Heart right ventricle (tissue), 16 donors: ENCODE data around the gene APLF. TPM values are rescaled to one million over a fixed set of nuclear protein-coding genes. Genes with fewer than 3 reads are reported as not detected.

Experiments
- ATAC-seq, 8 donors: fragments of 200-7000 bp; cut with Tn5 transposase; one replicate each; pipeline ENCODE4 v1.9.1; 2020; ENCODE audit warnings: mild to moderate bottlenecking in 8 of 8, moderate library complexity in 8 of 8, moderate number of reproducible peaks in 1 of 8
- DNase-seq, 2 donors: peaks; one replicate each; pipeline ENCODE4 v3.0.0-alpha.2; 2020
- H3K27ac ChIP-seq, 10 donors: fragments of 200-600 bp; sonication (generic) in 2 of 10; one replicate each; pipeline versions ENCODE4 v1.5.0 to v1.8.0; 2020 to 2022; ENCODE audit warnings: mild to moderate bottlenecking in 3 of 10
- H3K27me3 ChIP-seq, 7 donors: fragments of 200-600 bp; one replicate each; pipeline ENCODE4 v1.8.0; 2021 to 2022; ENCODE audit warnings: mild to moderate bottlenecking in 2 of 7
- H3K36me3 ChIP-seq, 9 donors: fragments of 200-600 bp; sonication (generic) in 1 of 9; one replicate each; pipeline versions ENCODE4 v1.5.0 to v1.8.0; 2020 to 2022; ENCODE audit warnings: mild to moderate bottlenecking in 2 of 9
- H3K4me1 ChIP-seq, 9 donors: fragments of 200-600 bp; sonication (generic) in 1 of 9; one replicate each; pipeline versions ENCODE4 v1.5.0 to v1.8.0; 2020 to 2022; ENCODE audit warnings: mild to moderate bottlenecking in 4 of 9
- H3K4me3 ChIP-seq, 10 donors: fragments of 200-600 bp; sonication (generic) in 2 of 10; one replicate each; pipeline versions ENCODE4 v1.5.0 to v1.8.0; 2020 to 2022; ENCODE audit warnings: mild to moderate bottlenecking in 7 of 10, moderate library complexity in 2 of 10
- H3K9me3 ChIP-seq, 11 donors: fragments of 200-600 bp in 10 of 11; sonication (generic) in 2 of 11; one replicate each; pipeline versions ENCODE4 v1.5.0 to v1.8.0; 2013 to 2022; ENCODE audit warnings: mild to moderate bottlenecking in 2 of 11, control low read depth in 1 of 11, moderate library complexity in 1 of 11
- CTCF ChIP-seq, 9 donors: fragments of 200-600 bp; sonication (generic) in 2 of 9; IDR thresholded peaks; one replicate each; pipeline versions ENCODE4 v1.5.0 to v1.8.0; 2021 to 2022; ENCODE audit warnings: antibody characterized with exemption in 9 of 9, mild to moderate bottlenecking in 5 of 9, moderate library complexity in 1 of 9
- WGBS, 2 donors: extraction: QIAGEN DNeasy Blood & Tissue Kit; methylation state at CpG; one replicate each; pipeline ENCODE4 v1.1.7; 2013; ENCODE audit warnings: inconsistent platforms in 1 of 2; 5-methylcytosine and 5-hydroxymethylcytosine counted together
- intact Hi-C, 10 donors: fragments of 100-400 bp; cut with DNase I; formaldehyde crosslinking; loops; one replicate each; pipeline versions ENCODE4 v1.11.1 to v1.14.2; 2022
- polyA plus RNA-seq, 2 donors: library from polyadenylated mRNA; stranded (reverse); fragments of 200-250 nt; gene quantifications; one replicate each; pipeline ENCODE4 v1.2.3, GENCODE V29; 2013
- total RNA-seq, 10 donors: library from RNA; stranded (reverse); fragmentation: NEBNext Ultra II Directional in 3 of 10; extraction: Animal tissue kit (Norgen Biotek cat#: 25700) in 3 of 10; gene quantifications; one replicate each; pipeline versions ENCODE4 v1.2.1 to v1.2.4, GENCODE V29; 2021 to 2023
- donor health status: Arrhythmogenic right ventricular cardiomyopathy.
- donor health status: ischemic (EF 13 %, LVEDD 7.1; RV severe dilation, severe dysfunction).
- donor health status: healthy with polysubstance abuse.
- donor health status: DM: no; HTN: yes; CAD: no.
- donor health status: DM: no; HTN: no; CAD: no.
- donor health status: ischemic (EF 25% LVEDD 6.9; RV normal size, moderate dysfunction).
- donor health status: ischemic (EF 25% LVEDD 5.7; RV mildly dilated, moderate dysfunction).
- donor health status: healthy.
- donor health status: DM: yes; HTN: yes; CAD: no.
- donor health status: Ischemic cardiomyopathy.
- donor health status: ischemic (EF 35%, LVEDD 5.7; RV mildly dilated, moderate dysfunction).
- donor health status: nonischemic (EF 11% LVEDD 7.7; RV severe dilation, severe dysfunction).
- donor health status: DM: yes; HTN: yes; CAD: no.
- donor health status: PGD.
- donor health status: ischemic (EF 29% LVEDD 5.4; RV normal size, mild dysfunction).
- donor health status: nonischemic (EF 23%, LVEDD 6.1; RV moderate dilation, normal function).

Gene APLF
- total and polyA plus RNA-seq, 12 donors = 0.38 to 6.5 (median 4.9) TPM

- ATAC-seq (no peak), DNase-seq (no peak)
- no peaks in the 10 kb centered on the region for H3K4me1 ChIP-seq
- H3K4me3 ChIP-seq = no peak overlapping the region
- WGBS, 2 donors = 97 to 100% methylated on average over 2 of the region's 2 CpGs
- peaks cover 0 to 28% (median 4%) of the 10 kb centered on the region in 9 donors for H3K36me3 ChIP-seq
- H3K9me3 ChIP-seq = peaks cover 0 to 7% (median 0%) of the 10 kb centered on the region in 11 donors
- no peak overlapping the region for H3K27ac ChIP-seq
- intact Hi-C loops = no loop called here
- no peaks in the 10 kb centered on the region for H3K27me3 ChIP-seq
- no peak for TF ChIP-seq CTCF (IDR thresholded peaks at IDR 0.05)
Observed at GRCh38 chr2:68505603-68506159, 38.3 kb downstream of the APLF start.

- ATAC-seq (no peak), DNase-seq (no peak)
- WGBS, 2 donors = 60% methylated on average over 3 of the region's 3 CpGs
- Histone ChIP-seq H3K4me1 (no peaks in the 10 kb centered on the region), H3K27ac (no peak overlapping the region), H3K9me3 (peaks cover 0 to 7% (median 0%) of the 10 kb centered on the region in 11 donors), H3K27me3 (no peaks in the 10 kb centered on the region), H3K36me3 (peaks cover 0 to 28% (median 4%) of the 10 kb centered on the region in 9 donors), H3K4me3 (no peak overlapping the region)
- intact Hi-C loops = no loop called here
- no peak for TF ChIP-seq CTCF (IDR thresholded peaks at IDR 0.05)
Observed at GRCh38 chr2:68506170-68506569, 38.8 kb downstream of the APLF start.

- H3K36me3 ChIP-seq = peaks cover 0 to 11% (median 0%) of the 10 kb centered on the region in 9 donors
- ATAC-seq (no peak), DNase-seq (no peak)
- H3K27me3 ChIP-seq = no peaks in the 10 kb centered on the region
- peaks cover 0 to 5% (median 0%) of the 10 kb centered on the region in 9 donors for H3K4me1 ChIP-seq
- H3K27ac ChIP-seq = no peak overlapping the region
- H3K9me3 ChIP-seq = peaks cover 0 to 19% (median 0%) of the 10 kb centered on the region in 11 donors
- no peak overlapping the region for H3K4me3 ChIP-seq
- WGBS, 2 donors = 62 to 65% methylated on average over 3 of the region's 3 CpGs
- TF ChIP-seq CTCF (IDR thresholded peaks at IDR 0.05) = no peak
- intact Hi-C loops = no loop called here
Observed at GRCh38 chr2:68512326-68512725, 44.9 kb downstream of the APLF start.

GRCh38 chr2:68512966-68513365 lies 45.6 kb downstream of the APLF start:
- ATAC-seq = no peak
- H3K27me3 ChIP-seq = no peaks in the 10 kb centered on the region
- H3K4me3 ChIP-seq = no peak overlapping the region
- TF ChIP-seq CTCF (IDR thresholded peaks at IDR 0.05) = no peak
- peaks cover 0 to 19% (median 0%) of the 10 kb centered on the region in 11 donors for H3K9me3 ChIP-seq
- H3K4me1 ChIP-seq = peaks cover 0 to 5% (median 0%) of the 10 kb centered on the region in 9 donors
- WGBS, 2 donors = 36 to 47% methylated on average over 1 of the region's 1 CpG
- DNase-seq = no peak
- intact Hi-C loops = no loop called here
- no peak overlapping the region for H3K27ac ChIP-seq
- H3K36me3 ChIP-seq = peaks cover 0 to 5% (median 0%) of the 10 kb centered on the region in 9 donors
